ENCODE measurements around the gene CCDC142.
A peak's percentile ranks its signal among the peaks of the same experiment; 100 is the strongest.

Gene CCDC142, protein sequence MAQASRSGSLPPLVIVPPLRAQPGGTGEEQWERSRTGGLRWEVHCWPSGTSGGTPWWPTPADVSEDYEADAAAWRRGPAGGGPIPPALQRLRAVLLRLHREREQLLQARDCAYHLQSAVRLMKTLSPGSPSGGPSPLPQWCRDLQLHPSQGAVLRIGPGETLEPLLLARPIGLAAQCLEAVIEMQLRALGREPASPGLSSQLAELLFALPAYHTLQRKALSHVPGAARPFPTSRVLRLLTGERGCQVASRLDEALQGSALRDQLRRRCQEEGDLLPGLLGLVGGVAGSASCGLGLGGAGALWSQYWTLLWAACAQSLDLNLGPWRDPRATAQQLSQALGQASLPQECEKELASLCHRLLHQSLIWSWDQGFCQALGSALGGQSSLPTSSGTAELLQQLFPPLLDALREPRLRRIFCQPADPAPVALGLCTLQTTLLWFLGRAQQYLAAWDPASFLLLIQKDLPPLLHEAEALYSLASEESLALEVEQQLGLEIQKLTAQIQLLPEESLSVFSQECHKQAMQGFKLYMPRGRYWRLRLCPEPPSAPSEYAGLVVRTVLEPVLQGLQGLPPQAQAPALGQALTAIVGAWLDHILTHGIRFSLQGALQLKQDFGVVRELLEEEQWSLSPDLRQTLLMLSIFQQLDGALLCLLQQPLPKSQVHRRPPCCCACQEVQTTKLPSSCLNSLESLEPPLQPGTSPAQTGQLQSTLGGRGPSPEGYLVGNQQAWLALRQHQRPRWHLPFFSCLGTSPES

DNA sequence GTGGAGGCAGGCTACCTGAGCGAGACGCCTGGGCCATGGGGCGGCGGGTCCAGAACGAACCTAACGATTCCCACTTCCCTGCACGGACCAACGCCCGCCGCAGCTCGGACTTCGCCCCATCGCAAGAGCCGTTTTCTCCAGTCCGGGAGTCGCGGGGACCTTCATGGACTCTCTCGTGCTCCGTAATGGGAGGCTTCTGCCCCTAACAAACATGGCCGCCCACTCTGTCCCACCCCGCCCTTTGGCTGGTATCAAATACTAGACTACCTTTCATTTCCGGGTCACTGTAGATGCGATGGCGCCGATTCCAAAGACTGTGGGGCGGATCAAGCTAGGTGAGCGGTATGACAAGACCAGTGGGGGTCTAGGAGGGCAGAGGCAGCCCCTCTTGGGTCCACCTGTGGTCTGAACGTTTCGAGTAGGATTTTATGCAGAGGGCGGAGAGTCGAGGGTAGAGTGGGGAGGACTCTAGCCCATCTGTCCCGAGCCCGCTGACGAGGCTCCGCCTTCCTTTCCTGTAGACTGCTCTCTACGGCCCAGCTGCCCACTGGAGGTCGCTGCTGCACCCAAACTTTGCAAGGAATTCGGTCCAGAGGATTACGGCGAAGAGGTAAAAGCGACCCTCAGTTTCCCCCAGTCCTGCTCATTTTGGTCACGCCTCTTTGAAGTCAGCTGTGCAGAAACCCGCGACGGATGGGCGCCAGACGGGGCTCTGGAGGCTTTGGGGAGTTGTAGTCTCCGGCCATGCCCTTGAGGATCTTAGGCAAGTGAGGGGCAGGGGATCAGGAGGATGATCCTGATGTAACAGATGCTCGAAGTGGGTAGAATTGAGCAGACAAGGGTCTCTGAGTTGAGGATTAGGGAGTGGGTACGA, at the start of gene CCDC142, which contains the start of gene TTC31:
Gene CCDC142, minus strand, starts transcription at position 198 of the 874 bp plus-strand sequence. Its CDS starts 161 bp downstream, at position 37.
Gene TTC31, plus strand, starts transcription at position 281 of the 874 bp plus-strand sequence. Its CDS starts 15 bp downstream, at position 296.
- DNase-seq, result peak; percentile 80 to 86 (median 85)

DNA sequence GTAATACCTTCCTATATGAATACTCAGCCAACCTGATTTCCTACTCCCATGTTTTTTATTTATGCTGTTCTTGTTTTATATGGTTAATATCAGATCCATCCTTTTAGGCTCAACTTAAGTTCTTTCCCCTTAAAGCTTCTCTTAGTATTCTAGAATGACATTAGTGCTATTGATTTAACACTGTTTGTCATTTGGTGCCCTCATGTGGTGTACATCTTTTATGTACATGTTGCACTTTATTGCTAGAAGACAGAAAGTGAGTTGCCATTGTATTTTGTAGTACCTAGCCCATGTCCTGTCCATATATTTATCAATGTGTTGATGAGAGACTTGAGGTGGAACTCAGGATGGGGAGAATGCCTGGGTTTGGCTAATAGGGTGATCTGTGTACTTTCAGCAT, 49.4 kb upstream of the CCDC142 start:
- no peak for DNase-seq

DNA sequence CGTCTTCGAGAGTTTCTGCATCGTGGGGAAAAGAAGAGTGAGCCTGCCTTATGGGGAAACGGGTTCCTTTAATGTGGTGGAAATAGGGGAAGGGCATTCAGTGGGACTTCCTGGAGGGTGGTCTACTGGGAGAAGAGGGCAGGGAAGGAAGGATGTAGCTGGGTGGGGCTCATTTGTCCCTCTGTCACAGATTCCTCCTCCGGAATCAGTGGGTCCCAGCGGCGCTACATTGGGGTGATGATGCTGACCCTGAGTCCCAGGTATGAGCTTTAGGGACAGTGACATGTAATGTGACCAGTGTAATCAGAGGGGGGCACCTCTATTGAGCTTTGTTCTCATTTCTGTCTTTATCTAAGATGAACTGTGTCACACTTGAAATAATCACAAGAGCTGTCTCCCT, 48.9 kb upstream of the CCDC142 start:
- no peak for DNase-seq

DNA sequence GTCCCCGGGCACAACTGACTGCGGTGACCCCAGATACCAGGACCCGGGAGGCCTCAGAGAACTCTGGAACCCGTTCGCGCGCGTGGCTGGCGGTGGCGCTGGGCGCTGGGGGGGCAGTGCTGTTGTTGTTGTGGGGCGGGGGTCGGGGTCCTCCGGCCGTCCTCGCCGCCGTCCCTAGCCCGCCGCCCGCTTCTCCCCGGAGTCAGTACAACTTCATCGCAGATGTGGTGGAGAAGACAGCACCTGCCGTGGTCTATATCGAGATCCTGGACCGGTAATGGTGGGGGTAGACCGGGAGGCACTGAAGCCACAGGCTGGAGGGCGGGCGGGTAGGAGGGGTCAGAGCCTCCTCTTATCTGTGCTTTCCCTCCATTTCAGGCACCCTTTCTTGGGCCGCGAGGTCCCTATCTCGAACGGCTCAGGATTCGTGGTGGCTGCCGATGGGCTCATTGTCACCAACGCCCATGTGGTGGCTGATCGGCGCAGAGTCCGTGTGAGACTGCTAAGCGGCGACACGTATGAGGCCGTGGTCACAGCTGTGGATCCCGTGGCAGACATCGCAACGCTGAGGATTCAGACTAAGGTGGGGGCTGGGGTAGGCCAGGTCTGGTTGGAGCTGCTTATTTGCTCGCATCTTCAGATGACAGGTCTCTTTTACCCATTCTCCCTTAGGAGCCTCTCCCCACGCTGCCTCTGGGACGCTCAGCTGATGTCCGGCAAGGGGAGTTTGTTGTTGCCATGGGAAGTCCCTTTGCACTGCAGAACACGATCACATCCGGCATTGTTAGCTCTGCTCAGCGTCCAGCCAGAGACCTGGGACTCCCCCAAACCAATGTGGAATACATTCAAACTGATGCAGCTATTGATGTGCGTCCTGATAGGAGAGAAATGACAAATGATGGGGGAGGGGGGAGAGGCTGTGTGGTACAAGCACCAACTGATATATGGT, 47.7 kb upstream of the CCDC142 start:
- DNase-seq, result peak in 1 of 4 experiments; percentile 22

DNA sequence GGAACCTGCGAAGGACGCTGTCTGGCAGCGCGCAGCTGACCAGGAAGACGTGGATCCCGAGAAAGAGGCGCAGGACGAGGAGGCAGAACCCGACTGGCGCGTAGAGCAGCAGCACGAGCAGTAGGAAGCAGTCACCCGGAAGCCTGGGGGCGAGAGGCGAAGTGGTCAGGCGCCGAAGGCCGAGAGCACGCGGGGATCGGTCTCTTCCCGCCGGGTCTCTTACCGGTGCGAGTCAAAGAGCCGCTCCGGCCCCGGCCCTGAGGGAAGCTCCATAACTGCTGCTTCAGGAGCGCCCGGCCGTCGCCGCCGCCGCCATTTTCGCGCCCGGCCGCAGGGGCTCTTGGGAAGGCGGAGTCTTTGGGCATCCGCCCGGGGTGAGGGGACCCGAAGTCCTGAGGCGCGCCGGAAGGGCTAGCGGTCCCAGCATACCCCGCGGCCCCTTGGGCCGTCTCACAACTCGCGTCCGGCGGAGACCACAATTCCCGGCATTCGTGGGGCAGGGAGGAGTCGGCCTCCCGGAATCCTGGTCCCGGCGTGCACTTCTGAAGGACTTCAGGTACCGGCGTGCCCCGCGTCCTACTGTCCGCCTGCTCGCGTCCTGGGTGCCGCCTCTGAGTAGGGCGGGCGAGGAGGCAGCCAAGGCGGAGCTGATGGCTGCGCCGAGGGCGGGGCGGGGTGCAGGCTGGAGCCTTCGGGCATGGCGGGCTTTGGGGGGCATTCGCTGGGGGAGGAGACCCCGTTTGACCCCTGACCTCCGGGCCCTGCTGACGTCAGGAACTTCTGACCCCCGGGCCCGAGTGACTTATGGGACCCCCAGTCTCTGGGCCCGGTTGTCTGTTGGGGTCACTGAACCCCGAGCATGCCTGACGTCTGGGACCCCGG, 46.8 kb upstream of the CCDC142 start, which contains the start of the genes AUP1 and HTRA2:
Gene AUP1, minus strand, starts transcription at position 350 of the 882 bp plus-strand sequence. Its CDS starts 77 bp downstream, at position 273.
Gene HTRA2, plus strand, starts transcription at position 577 of the 882 bp plus-strand sequence. Its CDS starts 74 bp downstream, at position 651.
- peak; percentile 60 to 82 (median 76) for DNase-seq

DNA sequence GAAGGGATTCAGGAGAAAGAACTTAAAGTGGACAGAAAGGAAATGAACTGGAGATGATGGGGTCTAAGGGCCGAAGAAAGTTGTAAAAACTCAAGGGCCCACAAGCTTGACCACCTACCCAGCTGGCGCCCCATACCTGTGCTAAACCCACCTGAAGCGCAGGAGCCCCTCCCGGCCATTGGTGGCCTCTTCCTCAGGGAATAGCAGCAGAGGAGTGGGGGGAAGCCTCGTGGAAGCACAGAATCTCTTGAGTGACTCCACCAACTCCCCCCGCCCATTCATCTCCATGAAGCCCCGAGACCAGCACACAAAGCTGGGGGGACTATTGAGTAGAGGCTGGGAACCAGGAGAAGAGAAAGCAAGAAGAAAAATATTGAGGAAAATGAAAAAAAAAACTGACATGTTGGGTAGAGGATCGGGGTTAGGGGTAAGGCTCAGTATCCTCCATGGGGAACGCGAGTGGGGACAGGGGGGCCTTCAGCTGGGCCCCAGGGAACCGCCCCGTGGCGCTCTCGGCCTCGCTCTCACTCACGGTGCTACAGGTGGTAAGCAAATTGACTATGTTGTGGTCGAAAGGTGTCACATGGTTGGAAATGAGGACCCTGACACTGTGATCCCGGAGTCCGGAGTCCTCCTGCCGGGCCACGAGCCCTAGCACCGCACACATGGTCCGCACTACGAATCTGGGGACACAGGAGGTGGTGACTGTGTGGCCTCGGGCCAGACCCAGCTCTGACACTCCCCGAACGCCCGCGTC, 46.0 kb upstream of the CCDC142 start:
- peak in 1 of 4 experiments; percentile 35 for DNase-seq

DNA sequence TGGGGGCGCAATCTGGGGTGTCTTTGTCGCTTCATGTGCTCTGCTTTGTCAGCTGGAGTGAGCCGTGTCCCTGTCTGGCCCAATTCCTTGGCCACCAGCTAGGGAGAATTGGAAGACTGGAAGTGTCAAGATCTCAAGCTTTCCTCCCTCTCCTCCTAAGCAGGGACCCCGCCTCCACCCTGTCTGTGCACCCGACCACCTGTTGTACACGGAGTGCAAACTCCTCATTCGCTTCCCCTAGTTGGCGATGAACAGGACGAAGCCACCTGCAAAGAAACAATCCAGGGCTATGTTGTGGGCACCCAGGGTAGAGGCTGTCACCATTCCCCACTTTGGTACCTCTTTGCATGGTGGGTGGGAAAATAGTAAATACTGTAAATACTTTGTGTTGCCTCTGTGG, 44.9 kb upstream of the CCDC142 start:
- no peak for DNase-seq

DNA sequence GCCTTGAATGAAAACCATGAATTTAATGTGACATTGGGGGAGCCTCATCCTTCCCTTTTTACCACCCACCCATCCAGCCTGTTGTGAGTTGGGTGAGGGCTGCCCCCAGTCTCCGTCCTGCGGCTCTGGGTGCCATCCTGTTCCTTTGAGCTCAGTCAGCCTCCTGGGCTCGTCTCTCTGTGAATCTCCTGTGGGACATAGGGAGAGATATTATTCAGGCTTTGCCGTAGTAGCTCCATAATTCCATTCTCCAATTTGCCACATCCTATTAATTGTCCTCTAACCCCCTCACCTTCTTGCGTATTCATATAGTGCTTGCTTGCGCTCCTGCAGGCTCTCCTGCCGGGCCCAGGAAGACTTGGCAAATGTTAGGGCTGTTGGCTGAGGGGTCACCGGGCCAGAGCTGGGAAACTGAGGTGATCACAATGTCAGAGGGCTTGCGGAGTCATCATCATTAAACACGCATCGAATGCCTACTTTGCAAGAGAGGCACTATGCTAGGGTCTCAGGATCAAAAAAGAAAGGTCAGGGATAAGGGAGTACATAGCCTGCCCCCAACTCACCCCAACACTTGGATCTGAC, 43.9 kb upstream of the CCDC142 start:
- DNase-seq, result no peak

DNA sequence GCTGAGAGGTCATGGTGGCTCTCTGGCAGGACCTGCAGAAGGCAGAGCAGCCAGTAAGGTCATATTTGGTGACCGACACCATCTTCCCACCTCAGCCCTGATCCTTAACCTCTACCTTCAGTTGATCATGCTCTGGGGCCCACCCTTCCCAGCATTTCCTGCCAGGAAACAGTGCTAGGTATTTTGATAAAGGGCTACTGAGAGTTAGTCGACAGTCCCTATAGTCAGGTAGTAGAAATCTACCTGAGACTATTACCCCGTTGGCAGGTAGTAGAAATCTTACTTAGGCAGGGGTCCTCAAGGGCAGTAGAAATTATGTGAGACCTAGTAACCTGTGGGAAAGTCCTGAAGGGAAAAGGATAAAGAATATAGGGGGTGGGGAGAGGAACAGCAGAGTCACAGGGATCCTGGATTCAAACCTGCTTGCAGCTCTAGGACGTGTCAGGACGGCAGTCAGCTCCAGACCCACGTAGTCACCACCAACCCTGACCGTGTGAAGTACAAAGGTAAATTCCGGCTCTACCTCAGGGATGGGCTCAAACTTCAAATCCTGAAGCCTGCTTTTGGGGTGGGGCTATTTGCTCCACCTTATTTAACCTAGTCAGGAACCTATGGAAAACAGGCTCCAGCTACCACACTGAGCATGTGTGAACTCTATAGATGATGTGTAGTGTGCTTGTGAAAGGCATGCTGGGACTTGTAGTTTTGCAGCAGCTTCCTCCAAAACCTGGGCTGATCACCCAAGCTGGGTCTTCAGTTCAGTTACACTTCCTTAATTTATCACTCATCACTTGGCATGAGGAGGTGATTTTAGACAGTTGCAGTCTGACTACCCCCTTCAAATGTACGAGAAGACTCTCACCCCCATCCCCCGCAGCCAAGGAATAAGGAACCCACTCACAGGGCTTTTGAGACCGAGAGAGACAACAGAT, 43.2 kb upstream of the CCDC142 start, which contains the start of gene DQX1:
Gene DQX1, minus strand, starts transcription at position 515 of the 932 bp plus-strand sequence. Its CDS starts 502 bp downstream, at position 13.
- DNase-seq, result no peak

DNA sequence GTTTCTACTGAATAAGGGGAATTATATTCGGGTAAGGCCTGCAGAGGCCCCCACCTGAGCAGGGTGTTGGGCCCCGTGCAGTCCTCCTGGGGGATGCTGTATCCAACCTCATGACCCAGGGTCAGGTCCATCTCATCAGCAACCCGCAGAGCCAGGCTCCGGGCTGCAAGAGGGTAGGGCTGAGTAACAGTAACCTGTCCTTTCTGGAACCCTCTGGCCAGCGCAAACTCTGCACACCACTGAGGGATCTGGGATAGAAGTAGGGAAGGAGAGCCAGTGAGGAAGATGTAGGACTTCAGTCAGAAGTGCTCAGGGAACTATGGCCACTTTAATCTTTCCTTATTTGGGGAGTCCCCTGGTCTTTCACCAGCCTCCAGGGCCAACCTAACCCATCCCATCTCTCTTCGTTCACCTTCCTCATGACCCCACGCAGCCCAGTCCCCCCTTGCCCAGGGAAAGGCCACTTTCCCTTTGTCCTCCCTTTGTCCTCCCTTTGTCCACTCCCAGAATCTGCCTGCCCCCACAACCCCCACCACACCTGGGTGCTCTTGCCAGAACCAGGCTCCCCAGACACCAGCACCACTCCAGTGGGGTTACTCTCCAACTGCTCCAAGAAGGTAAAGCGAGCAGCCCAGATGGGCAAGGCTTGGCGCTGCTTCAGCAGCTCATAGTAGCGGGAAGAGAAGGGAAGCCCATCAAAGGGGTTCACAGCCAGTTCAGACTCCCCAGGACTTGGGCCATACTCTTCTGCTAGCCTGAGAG, 42.3 kb upstream of the CCDC142 start:
- no peak for DNase-seq

DNA sequence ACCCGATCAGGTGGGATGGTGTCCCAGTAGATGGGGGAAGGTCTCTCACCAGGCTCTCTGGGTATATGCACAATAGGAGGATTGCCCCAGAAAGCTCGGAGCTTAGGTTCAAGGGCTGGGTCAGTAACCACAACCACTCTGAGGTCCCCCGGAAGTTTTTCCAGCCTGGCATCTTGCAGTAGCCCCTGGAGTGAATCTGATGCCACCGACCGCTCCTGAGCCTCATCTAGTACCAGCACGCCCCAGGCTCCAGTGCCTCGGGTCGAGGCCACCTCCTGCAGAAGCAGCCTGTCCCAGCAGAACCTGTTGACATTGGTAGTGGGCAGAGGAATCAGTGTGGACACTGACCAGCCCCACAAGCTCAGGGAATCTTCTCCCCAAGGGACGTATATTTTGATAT, 41.2 kb upstream of the CCDC142 start:
- DNase-seq, result no peak

DNA sequence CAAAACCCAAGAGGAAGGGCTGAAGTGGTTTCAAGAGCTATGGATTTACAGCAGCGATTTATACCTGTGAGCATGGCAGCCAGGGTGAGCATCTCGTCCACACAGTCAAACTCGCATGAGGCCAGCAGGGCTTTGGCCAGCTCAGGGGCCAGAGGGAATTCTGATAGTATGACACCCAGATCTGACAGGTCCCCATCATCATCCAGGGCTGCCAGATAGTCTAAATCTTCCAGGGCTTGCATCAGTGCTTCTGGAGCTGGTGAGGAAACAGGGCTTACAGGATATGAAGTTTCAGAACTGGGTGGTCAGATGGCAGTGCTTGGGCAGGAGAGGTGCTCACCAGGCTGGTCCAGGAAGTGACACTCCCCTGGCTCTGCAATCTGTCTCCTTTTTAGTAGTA, 39.7 kb upstream of the CCDC142 start:
- DNase-seq, result no peak

DNA sequence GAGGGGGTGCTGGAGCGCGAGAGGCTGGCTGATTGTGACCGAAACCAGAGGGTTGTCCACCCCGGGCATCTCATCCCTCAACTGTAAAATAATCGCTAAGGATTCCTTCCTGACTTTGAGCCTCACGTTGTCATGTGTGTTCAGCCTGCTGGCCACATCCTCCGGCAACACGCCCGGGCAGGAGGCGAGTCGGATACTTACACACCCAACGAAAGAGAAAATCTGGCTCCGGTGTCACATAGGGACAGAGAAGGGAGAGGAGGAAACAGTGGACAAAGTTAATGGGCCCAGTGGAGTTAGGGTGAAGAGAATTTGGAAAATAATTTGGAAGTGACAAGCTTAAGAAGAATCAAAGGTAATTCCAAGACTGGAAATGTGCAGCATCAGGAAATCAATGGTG, 33.9 kb upstream of the CCDC142 start:
- DNase-seq, result no peak

DNA sequence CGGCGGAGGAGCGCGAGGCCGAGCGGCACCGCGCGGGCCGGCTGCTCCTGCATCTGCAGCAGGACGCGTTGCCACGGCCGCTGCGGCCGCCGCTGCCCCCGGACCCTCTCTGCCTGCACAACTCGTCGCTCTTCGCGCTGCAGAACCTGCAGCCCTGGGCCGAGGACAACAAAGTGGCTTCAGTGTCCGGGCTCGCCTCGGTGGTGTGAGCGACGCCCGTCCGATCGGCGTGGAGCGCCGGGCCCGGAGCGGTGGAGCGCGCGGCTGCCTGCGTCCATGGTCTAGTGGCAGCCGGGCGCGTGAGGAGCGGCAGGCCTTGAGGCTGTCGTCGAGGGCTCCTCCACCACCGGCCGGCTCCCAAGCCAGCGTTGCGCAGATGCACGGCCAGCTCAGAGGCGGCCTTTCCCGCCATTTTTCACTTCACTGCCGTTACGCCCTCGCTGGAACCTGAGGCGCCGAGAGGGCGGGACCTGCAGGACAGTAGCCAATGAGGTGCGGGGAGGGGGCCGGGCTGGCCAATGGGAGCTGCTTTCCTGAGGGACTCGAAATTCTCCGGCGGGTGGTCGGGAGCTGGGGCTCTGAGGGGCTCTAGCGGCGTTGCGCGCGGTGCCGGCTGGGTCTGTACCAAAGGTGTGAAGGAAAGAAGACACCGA, 33.3 kb upstream of the CCDC142 start:
- DNase-seq, result peak in 3 of 4 experiments; percentile 22 to 65 (median 40)

DNA sequence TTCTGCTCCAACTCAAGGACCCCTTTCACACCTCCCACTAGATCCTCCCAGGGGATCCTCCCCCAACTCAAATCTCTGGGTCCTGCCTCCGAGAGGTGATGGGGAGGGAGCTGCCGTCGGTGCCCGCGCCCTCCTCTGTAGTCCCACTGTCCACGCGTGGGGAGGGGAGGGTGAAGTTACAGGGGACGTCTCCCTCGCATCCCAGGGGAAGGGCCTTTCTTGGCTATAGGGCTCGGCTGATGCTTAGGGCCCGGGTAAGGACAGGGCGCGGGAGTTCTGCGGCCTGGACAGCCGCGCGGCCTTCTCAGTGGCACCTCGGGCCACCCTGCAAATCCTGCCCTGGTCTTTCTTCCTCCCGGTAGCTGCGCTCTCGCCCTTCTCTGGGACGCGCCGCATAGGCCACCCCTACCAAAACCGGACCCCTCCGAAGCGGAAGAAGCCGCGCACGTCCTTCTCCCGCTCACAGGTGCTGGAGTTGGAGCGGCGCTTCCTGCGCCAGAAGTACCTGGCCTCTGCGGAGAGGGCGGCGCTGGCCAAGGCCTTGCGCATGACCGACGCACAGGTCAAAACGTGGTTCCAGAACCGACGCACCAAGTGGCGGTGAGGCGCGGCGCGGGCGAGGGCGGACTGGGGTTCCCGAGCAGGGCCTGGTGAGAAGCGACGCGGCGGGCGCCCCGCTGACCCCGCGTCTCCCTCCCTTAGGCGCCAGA, 32.6 kb upstream of the CCDC142 start:
- no peak for DNase-seq

Measured in activated naive CD4-positive, alpha-beta T cell (primary cell).